NCI-H187 (cell line): ENCODE results near the gene HILPDA.
"Not testable (repeated sequence)": the region's sequence is repeated elsewhere in the genome, so short reads cannot be mapped to it uniquely, and the experiment has no call there.

Experiments
- DNase-seq, 2 experiments: peaks; one replicate each; lab custom pipeline; 2025; lab: John Stamatoyannopoulos, UW

HILPDA gene

GRCh38 chr7:128463345-128463744 is 7.7 kb downstream of the HILPDA start:
- DNase-seq, result not testable (repeated sequence)

- not testable (repeated sequence) for DNase-seq
Observed at GRCh38 chr7:128463933-128464332, 8.3 kb downstream of the HILPDA start.

- not testable (repeated sequence) for DNase-seq
Observed at GRCh38 chr7:128466871-128467270, 11.2 kb downstream of the HILPDA start.

GRCh38 chr7:128476402-128477335 is 21.0 kb downstream of the HILPDA start, which contains the start of gene METTL2B:
TSS of gene METTL2B (plus strand) at chr7:128476748. CDS start at chr7:128476766, 18 bp downstream.
- peak; percentile 84 to 90 for DNase-seq

GRCh38 chr7:128477336-128477690 is 21.6 kb downstream of the HILPDA start:
- not testable (repeated sequence) for DNase-seq

GRCh38 chr7:128479082-128479481 is 23.4 kb downstream of the HILPDA start:
- DNase-seq, result not testable (repeated sequence)

- DNase-seq, result not testable (repeated sequence)
Observed at GRCh38 chr7:128488134-128488533, 32.5 kb downstream of the HILPDA start.

GRCh38 chr7:128497405-128497804 is 41.7 kb downstream of the HILPDA start:
- DNase-seq, result no peak

GRCh38 chr7:128505416-128505815 is 49.7 kb downstream of the HILPDA start:
- not testable (repeated sequence) for DNase-seq

- not testable (repeated sequence) for DNase-seq
Observed at GRCh38 chr7:128506819-128507218, 51.1 kb downstream of the HILPDA start.

GRCh38 chr7:128507321-128507993 is 51.8 kb downstream of the HILPDA start:
- not testable (repeated sequence) for DNase-seq
